ENCODE measurements around the gene KNOP1. TPM values are rescaled to one million over a fixed set of nuclear protein-coding genes. Genes with fewer than 3 reads are reported as not detected.

Gene KNOP1
- total RNA-seq, 1 donor from 2014 or later = 2.4 TPM

- peak in 1 of 2 donors; percentile 40 for DNase-seq (ENCODE audit: low spot score in 2 of 2)
- no peak overlapping the region for H3K27ac ChIP-seq
- peaks cover 0 to 5% of the 10 kb centered on the region in 2 donors for H3K4me1 ChIP-seq
- no peaks in the 10 kb centered on the region for H3K36me3 ChIP-seq
- no peaks in the 10 kb centered on the region for H3K27me3 ChIP-seq
- TF ChIP-seq CTCF (IDR thresholded peaks at IDR 0.05) = no peak
- intact Hi-C loops (cut with DNase I) = no loop called here
- no peaks in the 10 kb centered on the region for H3K9me3 ChIP-seq
- no peak overlapping the region for H3K4me3 ChIP-seq
Observed at GRCh38 chr16:19737306-19738038, 19.4 kb upstream of the KNOP1 start.

GRCh38 chr16:19735074-19735867 lies 17.2 kb upstream of the KNOP1 start:
- DNase-seq (ENCODE audit: low spot score in 2 of 2) = peak in 1 of 2 donors; percentile 3
- intact Hi-C loops (cut with DNase I) = no loop called here
- no peaks in the 10 kb centered on the region for H3K9me3 ChIP-seq
- no peaks in the 10 kb centered on the region for H3K27me3 ChIP-seq
- peaks cover 0 to 5% of the 10 kb centered on the region in 2 donors for H3K4me1 ChIP-seq
- H3K27ac ChIP-seq = no peak overlapping the region
- no peak for TF ChIP-seq CTCF (IDR thresholded peaks at IDR 0.05)
- H3K36me3 ChIP-seq = no peaks in the 10 kb centered on the region
- H3K4me3 ChIP-seq = no peak overlapping the region

DNA sequence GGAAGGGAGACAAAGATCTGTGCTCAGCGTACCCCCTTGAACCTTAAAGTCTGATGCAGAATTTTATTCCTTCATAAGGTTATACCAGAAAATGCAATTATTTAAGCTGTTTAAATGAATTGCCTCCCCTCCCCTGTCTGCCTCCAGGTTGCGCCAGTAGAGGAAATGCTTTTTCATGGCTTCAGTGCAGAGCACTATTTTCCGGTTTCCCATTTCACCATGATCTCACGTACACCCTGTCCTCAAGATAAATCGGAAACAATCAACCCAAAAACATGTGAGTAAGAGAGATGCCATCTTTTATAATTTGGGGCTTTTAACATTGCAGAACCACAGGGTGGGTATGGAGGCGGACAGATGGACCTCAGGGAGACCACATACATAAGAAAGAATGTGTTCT lies 15.5 kb upstream of the KNOP1 start:
- Histone ChIP-seq H3K36me3 (no peaks in the 10 kb centered on the region), H3K27ac (no peak overlapping the region), H3K4me3 (no peak overlapping the region), H3K27me3 (no peaks in the 10 kb centered on the region), H3K4me1 (peaks cover 0 to 5% of the 10 kb centered on the region in 2 donors), H3K9me3 (no peaks in the 10 kb centered on the region)
- DNase-seq (ENCODE audit: low spot score in 2 of 2) = peak in 1 of 2 donors; percentile 15
- intact Hi-C loops (cut with DNase I) = no loop called here
- no peak for TF ChIP-seq CTCF (IDR thresholded peaks at IDR 0.05)

GRCh38 chr16:19728636-19728965 lies 10.6 kb upstream of the KNOP1 start:
- no peaks in the 10 kb centered on the region for H3K27me3 ChIP-seq
- no peaks in the 10 kb centered on the region for H3K4me1 ChIP-seq
- no peak for TF ChIP-seq CTCF (IDR thresholded peaks at IDR 0.05)
- no peak overlapping the region for H3K27ac ChIP-seq
- no peaks in the 10 kb centered on the region for H3K36me3 ChIP-seq
- H3K9me3 ChIP-seq = no peaks in the 10 kb centered on the region
- intact Hi-C loops (cut with DNase I) = no loop called here
- DNase-seq (ENCODE audit: low spot score in 2 of 2) = no peak
- no peak overlapping the region for H3K4me3 ChIP-seq

- Histone ChIP-seq H3K9me3 (no peaks in the 10 kb centered on the region), H3K36me3 (no peaks in the 10 kb centered on the region), H3K27me3 (no peaks in the 10 kb centered on the region), H3K27ac (no peak overlapping the region), H3K4me3 (no peak overlapping the region), H3K4me1 (peaks cover 0 to 4% of the 10 kb centered on the region in 2 donors)
- DNase-seq (ENCODE audit: low spot score in 2 of 2) = peak in 1 of 2 donors; percentile 2
- intact Hi-C loops (cut with DNase I) = no loop called here
- no peak for TF ChIP-seq CTCF (IDR thresholded peaks at IDR 0.05)
Observed at GRCh38 chr16:19722981-19723380, 5.0 kb upstream of the KNOP1 start.
